ENCODE results near the gene RMDN3.

RMDN3 gene

DNA sequence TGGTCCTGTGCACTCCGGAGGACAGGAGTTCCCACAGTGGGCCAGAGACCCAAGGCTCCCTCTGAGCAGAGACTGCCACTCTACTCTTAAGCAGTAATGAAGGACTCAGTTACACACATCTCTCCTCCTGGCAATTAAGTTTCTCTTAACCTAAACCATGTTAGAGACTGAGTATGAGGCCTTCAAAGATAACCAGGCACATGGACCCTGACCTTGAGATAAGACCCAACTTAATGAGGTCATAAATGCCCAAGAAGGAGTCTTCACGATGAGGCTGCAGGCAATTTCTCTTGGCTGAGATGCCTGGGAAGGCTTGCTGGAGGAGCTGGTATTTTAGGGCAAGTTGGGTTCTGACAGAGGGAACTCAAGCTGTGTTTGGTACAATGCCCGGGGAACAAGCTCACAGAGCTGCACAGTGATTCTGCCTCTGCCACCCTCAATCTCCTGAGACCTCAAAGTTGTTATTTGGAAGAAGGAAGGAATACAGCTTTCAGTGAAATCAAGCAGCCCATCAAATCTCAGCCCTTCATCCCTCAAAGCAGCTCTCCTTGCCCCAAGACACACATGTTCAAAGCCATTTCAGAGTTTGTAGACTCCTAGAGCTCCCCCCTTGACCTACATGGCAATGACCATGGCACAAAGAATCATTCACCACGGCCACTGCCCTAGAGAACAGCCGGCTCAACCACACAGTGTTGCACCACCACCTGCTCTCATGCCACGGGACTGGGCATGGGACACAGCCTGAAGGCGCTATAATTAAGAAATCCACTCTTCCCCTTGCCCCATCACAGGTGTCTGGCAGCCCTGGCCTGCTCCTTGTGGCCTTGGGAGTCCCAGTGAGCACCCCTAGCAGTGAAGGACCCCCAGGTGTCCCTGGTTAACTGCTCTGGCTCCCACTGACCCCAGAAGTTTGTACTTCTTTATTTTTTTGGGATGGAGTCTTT is 7.1 kb downstream of the RMDN3 start:
- DNase-seq, result no peak

DNA sequence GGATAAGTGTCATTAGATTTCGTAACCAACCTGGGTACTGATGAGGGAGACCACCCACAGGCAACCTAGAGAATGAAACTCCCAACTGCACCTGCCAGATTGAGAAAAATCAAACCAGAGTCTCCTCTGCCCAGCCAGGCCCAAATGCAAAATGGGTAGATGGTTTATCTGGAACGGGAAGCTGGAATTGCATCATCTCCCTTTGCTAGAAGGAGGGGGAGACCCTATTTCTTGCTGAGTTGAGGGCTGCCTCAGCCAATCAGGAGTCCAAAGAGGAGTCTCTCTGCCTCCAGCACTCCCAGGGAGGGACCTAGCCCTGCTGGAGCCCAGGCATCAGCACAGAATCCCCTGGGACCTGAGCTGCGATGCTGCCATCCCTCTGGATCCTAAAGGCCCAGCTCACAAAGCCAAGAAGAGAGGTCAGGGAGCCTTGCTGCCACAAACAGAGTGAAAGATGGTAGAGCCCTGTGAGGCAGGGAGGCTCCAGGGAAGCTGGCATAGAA is 8.1 kb downstream of the RMDN3 start:
- no peak for DNase-seq

DNA sequence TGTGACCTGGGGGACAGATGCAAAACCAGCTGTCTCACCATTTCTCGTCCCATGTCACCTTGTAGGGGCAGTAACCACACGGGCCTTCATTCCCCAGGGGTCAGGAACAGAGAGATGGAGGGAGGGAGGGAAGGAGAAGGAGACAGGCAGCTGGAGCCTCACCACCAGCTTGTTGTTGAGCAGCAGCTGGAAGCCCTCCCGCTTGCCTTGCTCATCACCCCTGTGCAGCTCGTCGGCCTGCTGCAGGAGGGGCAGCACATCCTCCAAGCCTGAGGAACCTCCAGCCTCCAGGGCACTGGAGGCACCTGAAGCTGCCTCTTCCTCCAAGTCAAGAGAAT is 10.3 kb downstream of the RMDN3 start:
- DNase-seq, result no peak

DNA sequence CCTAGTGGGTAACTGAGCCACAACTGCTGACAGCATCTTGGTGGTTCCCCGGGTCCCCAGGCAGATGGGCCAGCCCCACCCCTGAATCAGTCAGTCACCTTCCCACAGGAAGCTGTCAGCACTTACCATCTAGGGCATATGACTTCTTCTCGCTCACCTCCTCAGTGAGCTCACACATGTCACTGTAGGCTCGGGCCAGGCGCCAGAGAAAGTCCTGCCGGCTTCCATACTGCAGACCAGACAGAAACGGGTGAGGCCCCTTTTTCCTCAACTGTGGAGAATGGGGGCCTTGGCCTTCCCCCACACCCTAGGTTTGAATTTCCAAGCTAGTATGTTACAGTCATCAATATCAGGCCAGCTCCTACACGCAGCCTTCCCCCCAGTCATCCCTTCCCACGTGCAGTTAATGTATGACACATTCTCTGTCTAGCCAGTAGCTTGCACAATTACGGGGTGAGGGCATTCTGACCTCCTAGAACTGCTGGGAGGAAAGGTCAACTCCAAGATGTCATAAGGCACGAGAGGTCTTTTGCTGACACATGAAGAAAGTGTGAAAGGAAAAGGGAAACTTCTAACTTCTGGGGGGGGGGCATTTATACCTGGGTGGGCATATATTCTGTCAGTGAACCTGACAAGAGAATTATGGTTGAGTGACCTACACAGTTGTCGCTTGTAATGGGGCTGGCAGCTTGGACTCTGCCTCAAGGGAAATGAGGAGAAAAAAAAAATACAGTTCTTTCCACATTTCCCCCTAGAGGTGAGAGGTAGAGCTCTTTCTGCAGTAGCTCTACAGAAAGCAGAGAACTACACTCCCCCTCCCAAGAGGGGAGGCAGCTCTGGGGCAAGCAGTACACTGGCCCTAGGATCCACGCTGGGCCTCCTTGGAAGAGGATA is 10.9 kb downstream of the RMDN3 start:
- no peak for DNase-seq

DNA sequence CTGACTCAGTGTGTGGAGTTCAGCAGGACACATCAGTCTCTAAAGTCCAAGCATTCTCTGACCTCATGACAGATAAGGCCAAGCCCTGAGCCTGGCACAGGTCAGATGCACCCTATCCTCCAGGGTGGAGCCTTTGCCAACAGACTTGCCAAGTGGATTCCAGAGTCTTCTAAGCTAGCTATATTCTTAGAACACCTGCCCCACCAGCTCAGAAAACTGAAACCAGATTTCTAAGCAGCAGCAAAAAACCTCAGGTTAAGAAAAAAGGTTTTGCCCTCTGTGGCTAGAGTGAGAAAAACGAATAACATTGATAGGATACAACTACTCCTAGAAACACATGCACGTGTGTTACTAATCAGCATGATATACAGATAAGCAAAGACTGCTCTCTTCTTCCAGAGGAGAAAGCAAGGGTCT is 11.6 kb downstream of the RMDN3 start:
- DNase-seq, result no peak

DNA sequence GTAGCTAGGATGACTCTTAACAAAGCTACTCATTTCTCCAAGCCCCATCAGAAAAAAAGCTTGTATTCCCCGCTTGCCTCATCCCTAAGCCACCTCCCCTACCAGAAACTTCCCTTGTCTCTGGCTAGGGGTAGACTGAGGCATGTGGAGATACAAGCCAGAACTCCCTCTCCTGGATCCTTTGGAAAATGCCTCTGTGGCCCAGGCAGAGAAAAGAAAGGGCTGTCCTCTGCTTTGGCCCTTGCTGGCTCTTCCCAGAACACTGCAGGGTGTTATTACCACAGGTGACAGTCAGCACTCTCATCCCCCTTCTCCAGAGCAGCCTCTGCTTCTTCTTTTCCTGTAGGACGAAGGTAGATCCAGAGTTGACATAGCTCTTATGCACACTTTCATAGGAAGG is 15.2 kb downstream of the RMDN3 start:
- no peak for DNase-seq

DNA sequence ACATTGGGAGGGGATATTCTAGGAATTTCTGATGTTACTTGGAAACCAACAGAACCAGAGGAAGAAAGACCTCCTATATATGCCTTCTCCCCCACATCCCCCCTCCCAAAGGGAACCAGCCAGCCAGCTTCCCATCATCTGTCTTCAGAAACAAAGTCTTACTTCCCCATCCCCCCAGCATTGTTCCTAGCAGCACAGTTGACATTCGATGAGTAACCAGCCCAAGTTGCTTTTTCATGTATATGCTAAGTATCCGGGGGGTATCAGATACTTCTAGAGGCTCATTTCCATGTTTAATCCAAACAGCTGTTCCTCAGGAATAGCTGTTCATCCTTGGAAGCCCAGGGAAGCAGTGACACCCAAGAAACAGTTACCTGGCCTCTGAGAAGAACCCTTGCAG is 16.0 kb downstream of the RMDN3 start:
- DNase-seq, result no peak

DNA sequence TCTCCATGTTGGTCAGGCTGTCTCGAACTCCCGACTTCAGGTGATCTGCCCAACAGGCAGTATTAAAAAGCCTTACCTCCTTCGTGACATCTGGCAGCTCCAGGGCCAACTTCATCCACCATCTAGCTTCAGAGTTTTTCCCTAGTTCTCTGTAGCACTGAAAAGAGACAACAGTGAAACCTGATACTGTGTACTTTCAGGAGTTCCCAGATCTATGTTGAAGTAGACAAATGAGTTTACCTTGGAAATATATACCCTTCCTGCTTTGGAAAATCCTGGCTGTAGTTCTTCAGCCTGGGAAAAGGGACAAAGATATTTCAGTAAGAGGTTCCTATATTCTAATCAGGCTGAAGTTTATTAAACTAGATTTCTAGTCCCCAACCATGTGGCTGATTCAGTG is 18.0 kb downstream of the RMDN3 start:
- DNase-seq, result no peak

DNA sequence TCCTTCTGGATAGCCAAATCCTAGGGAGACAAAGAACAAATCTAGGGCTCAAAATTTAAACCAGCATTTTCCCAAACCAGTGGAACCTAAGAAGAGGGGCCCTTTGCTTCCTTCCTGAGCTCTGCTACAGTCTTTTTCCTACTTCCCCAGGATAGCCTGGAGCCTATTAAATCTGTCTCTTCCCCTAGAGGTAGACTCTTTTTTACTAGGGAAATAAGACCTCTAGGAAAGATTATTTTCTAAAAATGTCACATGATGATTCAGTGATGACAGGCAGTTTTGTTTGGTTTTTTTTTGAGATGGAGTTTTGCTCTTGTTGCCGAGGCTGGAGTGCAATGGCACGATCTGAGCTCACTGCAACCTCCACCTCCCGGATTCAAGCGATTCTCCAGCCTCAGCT is 18.5 kb downstream of the RMDN3 start:
- DNase-seq, result no peak

DNA sequence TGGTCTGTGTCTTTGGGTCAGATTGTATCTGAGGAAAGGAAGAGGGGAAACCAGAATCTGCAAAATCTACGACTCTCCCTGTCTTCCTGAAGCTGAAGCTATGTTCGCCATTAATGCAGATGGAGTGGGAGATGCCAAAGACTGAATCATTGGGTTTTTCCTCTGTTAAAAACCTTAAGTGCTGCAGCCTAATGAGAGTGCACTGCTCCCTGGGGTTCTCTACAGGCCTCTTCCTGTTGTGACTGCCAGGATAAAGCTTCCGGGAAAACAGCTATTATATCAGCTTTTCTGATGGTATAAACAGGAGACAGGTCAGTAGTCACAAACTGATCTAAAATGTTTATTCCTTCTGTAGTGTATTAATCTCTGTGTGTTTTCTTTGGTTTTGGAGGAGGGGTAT is 24.0 kb downstream of the RMDN3 start:
- no peak for DNase-seq

DNA sequence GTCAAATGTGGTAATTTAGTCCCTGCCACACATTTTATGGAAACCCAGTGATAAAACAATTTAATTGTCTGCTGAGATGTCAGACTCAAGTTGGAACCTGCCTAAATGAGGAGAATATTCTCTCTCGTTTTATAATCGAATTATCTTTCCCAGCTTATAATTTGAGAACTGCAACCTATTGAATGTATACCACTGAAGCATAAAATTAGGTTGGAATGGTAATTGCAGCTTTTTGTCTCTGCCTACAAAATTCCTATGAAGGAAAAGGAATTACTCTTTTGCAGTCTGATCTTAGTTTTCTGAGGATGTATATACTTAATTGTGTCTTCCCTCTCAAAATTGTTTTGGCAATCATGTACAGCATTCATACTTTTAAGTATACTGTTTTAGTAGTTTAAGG is 31.1 kb downstream of the RMDN3 start:
- no peak for DNase-seq

DNA sequence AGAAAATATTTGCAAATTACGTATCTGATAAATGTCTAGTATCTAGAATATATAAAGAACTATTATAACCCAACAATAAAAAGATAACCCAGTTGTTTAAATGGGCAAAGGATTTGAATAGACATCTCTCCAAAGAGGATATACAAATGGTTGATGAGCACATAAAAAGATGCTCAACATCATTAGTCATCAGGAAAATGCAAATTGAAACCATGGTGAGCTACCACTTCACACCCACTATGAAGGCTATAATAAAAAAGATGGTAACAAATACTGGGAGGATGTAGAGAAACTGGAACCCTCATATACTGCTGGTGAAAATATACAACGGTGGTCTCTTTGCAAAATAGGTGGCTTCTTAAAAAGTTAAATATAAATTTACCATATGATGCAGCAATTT is 32.1 kb downstream of the RMDN3 start:
- no peak for DNase-seq

DNA sequence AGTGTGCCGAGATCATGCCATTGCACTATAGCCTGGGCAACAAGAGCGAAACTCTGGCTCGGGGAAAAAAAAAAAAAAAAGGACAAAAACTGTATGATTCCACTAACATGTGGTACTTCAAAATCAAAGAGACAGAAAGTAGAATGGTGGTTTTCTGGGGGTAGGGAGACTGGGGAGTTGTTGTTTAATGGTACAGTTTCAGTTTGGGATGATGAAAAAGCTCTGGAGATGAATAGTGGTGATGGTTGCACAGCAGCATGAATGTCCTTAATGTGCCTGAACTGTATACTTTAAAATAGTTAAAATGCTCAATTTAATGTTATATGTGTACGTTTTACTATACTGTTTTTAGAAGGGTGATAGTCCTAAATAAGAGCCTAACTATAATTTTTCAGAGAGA is 32.7 kb downstream of the RMDN3 start:
- no peak for DNase-seq

DNA sequence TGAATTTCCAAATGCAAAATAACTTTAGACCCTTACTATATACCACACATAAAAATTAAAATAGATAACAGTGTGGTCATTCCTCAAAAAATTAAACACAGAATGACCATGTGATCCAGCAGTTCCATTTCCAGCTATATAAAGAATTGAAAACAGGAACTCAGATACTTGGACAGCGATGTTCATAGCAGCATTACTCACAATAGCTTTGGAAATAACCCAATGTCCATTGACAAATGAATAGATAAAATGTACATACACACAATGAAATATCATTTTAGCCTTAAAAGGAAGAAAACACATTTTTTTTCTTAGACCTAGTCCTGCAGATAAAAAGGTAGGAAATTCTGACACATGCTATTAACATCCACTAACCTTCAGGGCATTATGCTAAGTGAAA is 33.4 kb downstream of the RMDN3 start:
- DNase-seq, result no peak

DNA sequence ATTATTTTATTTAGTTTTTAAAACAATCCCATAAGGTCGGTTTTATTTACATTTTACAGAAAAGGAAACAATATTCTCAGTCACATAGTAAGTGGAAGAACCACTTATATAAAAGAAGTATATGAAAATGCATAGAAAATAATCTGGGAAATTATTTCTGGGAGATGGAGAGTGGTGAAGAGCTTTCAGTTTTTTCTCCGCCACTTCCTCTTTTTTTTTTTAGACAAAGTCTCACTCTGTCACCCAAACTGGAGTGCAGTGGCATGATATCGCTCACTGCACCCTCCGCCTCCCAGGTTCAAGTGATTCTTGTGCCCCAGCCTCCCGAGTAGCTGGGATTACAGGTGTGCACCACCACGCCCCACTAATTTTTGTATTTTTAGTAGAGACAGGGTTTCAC is 38.9 kb downstream of the RMDN3 start:
- DNase-seq, result no peak

DNA sequence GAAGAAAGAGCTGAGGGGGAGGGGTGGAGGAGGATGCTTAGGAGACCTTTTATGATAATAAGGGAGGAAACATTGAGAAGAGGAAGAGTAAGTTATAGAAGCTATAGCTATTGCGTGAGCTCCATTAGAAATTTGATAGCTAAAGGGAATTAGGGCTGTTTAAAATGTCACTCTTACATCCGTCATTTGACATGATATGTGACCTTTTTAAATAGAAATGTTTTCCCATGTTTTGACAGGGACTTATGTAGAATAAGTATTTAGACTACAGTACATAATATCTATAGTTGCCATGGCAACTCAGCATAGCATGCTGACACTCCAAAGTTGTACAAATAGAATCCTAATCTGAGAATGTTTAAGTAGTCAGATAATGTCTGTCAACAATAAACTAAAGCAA is 40.9 kb downstream of the RMDN3 start:
- no peak for DNase-seq

DNA sequence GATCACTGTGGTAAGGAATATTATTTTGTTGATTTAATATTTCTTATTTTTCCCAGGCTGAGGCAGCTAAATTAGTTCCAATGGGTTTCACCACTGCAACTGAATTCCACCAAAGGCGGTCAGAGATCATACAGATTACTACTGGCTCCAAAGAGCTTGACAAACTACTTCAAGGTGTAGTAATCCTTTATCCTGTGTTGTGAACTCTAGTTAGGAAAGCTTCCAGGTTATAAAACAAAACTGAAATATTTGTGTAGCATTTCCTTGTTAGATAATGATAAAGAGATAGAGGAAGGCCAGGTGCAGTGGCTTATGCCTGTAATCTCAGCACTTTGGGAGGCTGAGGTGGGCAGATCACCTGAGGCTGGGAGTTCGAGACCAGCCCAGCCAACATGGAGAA is 48.9 kb downstream of the RMDN3 start:
- DNase-seq, result no peak

DNA sequence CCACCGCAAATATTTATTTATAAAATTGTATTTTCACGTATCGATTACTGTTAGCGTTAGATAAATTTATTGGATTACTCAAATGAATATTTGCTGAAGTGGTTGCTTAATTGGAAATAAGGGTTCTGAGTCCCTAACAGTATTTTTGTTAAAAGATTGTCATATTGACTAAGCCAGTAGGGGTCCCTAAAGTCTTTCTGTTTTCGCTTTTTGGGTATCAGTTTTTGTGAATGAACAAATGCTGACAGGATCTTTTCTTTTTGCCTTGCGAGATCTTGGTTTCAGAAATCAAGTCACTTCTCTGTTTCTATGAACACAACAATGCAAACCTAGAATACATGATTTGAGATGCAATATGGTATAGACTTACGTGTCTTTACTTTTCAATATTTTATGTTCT is 53.0 kb downstream of the RMDN3 start:
- DNase-seq, result no peak

DNA sequence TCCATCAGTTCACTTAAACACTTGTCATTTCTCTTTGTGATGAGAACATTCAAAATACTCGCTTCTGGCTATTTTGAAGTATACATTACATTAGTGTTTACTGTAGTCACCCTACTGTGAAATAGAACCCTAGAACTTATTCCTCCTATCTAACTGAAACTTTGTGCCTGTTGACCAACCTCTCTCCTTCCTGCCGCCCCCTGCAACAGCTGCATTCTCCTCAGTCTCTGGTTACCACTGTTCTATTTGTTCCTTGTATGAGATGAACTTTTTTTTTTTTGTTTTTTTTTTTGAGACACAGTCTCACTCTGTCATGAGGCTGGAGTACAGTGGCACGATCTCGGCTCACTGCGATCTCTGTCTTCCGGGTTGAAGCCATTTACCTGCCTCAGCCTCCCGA is 57.1 kb downstream of the RMDN3 start:
- DNase-seq, result no peak

DNA sequence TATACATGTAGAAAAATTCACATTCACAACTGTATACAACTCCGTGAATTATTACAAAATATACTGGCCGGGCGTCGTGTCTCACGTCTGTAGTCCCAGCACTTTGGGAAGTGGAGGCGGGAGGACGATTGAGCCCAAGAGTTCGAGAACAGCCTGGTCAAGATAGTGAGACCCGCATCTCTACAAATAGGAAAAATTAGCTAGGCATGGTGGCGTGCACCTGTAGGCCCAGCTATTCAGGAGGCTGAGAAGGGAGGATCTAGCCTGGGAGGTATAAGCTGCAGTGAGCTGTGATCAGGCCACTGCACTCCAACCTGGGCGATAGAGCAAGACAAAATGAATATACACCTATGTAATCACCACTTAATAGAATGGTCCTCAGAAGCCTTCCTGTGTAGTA is 58.8 kb downstream of the RMDN3 start:
- DNase-seq, result no peak

DNA sequence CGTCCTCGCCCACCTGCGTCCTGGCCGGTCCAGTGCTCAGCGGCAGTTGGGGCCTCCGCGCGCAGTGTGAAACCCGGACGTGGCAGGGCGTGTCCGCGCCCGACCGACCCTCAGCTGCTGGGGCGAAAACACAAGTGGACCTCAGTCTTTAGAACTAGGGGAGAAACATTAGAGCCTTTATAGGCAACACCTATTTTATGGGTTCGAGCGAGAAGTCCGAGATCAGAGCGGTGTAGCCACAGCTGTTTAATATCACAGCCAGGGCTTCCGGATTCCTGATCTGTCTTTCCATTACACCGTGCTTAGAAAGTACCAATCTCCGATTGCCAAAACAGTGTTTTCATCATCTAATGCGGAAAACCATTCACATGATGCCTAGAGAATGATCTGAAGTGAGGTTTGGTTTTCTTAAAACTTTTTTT is 59.6 kb downstream of the RMDN3 start:
- no peak for DNase-seq

DNA sequence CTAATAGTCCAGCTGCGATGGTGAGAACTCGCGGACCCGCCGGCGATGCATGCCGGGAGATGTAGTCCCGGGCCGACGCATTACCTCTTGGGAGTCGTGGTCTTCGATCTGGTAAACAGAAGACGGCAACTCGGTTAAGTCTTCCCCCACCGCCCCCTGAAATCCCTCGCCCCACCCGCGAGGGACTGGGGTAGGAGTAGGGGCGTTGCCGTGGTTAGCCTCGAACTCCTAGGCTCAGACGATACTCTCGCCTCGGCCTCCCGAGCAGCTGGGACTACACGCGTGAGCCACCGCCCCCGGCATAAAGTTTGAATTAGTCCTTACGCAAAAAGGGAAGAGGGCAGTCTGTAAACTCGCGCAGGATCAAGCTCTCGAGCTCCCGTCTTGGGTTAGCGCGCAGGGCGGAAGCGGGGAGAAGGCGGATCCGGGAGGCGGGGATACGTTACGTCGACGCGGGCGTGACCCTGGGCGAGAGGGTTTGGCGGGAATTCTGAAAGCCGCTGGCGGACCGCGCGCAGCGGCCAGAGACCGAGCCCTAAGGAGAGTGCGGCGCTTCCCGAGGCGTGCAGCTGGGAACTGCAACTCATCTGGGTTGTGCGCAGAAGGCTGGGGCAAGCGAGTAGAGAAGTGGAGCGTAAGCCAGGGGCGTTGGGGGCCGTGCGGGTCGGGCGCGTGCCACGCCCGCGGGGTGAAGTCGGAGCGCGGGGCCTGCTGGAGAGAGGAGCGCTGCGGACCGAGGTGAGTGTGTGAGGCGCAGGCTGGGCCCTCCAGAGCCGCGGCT is 60.2 kb downstream of the RMDN3 start, which contains the start of gene RAD51:
Gene RAD51, plus strand, starts transcription at position 487 of the 781 bp plus-strand sequence. CDS start 3,585 bp downstream, outside the sequence.
- DNase-seq, result peak; percentile 79
